Measurements from ENCODE around the gene HOXC10.

Gene HOXC10

DNA sequence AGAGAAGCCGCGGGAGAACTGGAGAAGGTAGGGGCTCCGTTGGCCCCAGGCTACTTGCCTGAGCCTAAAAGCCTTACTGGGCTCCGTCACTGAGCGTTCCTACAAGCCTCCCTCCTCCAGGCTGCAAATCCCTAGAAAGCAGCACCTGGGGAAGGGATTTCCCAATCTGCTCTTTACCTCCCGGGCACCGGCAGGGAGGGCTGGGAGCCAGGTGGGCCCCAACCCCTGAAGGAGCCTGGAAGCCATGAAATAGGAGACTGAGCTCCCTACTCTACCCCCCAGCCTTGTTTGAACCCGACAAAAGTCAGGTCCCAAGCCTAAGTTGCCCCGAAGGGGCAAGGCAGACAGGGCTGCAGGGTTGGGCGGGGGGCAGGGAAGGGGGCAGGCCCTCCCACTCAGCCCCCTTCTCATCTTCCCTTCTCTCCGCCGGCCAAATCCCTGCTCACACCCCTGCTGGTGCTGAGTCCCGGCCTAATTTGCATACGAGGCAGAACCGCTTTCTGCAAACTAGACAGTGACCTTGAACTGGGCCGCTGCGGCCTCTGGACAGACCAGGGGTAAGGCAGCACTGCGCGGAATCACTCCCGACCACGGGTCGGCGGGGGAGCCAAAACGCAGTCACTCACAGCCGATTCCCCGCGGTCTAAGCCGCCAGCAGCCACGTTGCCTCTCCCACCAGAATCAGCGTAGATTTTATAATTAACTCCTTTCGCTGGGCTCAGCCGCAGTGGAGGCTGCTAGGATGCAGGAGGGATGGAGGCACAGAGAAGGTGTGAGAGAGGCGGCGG, 34.0 kb upstream of the HOXC10 start:
- DNase-seq = no peak

DNA sequence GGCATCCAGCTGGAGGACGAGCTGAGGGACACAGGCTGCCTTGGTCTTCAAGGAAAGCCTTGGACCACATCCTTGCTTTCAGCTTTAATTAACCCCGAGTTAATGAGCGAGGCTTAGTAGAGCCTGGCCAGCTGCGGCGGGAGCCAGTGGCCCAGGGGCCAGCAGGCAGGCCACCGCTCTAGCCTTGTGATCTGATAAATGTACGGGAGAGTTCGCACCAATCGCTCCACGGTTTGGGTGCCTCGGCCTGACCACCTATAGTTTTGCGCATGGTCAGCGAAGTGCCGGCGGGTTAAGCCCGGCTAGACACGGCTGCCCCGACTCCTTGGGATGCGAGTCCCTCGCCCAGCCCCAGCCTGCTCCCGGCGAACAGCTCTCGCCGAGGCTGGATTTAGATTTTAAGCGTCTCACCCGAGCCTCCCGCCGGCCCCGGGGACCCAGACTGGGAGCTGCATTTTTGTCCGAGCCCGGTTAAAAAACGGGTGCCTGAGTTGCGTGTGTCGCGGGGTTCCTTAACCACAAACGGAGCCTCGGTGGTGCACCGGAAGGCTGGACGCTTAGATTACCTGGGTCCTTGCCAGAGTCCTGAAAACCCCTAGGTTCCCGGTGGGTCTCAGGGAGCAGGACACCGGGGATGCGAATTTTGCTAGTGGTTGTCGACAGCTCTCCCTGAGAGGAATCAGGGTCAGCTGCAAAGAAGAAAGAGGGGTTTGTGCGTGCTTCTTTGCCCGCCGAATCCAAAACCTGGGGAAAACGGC, 33.2 kb upstream of the HOXC10 start:
- DNase-seq = no peak

DNA sequence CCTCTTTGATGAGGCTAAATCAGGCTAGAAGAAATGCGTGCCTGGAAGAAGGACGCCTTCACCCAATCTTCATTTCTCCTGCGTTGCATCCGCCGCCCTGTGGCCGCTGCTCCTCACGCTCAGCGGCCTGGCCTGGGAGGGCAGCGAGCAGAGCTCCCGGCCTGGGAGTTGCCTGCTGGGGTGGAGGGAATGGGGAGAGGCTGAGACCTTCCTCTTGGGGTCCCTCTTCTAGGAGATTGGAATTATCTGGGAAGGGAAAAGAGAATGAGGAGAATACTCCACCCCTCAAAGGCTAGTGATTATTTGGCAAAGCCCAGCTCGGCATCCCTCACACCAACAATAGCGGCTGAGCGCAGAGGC, 32.6 kb upstream of the HOXC10 start:
- no peak for DNase-seq

DNA sequence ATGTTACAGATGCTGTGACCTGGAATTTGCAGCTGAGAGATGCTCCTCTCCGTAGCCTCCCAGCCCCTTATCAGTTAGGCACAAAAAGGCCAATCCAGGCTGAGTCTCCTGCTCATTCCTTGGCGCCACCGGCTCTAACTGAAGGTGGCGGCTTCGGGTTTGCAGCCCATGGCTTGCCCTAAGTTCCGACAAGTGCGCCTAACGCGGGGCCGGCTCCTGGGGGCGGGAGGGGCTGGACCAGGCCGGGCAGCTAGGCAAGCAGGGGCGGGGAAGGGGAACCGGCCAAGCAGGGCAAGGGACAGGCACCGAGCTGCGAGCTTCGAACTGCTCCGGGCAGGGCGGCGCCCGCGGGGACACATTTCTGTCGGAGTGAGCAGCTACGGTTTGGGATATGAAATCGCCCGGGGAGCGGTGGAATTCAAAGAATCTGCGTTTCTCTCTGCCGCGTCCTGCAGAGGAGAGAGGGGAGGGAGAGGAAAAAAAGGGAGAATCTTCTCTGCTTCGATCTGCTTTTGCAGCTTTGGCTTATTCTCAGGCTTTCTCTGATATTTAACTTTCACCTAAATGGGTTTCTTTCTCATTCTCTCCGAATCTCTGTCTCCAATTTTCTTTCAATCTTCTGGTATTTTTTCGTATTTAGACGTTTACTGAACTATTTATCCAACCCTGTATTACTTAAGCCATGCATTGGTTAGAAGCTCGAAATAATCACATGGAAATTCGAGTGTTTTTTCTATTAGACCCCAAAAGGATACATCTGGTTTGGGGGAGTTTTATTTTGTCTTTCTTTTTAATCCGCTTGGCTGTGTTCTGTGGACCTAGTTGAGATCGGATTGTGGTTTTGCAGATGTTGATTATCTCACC, 31.8 kb upstream of the HOXC10 start:
- no peak for DNase-seq

DNA sequence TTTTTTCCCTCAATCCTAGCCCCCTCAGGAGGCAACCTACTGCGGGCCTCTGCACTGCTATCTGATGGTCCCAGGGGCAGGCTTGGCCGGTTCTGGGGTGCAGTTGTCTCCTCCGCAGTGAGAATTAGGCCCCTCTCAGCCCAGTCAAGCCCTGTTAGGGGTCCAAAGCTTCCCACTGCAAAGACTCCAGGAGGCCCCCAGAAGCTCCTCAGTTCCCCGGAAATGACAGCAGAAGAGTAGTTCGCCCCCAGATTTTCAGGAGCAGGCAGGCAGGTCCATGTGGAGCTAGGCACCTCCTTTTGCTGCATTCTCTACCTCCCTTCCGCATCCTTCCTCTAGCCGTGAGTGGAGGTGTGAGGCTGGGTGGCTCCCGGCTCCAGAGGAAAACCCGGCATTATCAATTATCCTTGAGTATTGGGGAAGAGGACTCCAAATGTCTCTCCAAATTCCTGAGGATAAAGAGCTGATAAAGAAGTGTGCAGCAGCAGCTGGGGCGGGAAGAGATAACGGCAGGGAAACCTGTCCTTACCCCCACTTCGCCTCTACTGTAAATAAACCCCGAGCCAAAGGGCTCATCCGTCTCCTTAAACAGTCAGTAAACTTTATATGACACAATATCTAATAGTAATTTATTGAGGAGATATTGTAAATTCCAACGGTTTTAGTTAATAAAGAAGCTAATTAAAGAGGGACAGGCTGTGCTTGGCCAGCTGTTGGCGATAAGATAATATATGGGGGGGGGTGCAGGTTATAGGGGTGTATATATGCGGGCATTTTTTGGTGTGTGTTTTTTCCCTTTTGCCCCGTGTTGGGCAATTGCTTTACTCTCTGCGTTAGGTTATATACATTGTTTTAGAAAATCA, 30.9 kb upstream of the HOXC10 start:
- DNase-seq = no peak

DNA sequence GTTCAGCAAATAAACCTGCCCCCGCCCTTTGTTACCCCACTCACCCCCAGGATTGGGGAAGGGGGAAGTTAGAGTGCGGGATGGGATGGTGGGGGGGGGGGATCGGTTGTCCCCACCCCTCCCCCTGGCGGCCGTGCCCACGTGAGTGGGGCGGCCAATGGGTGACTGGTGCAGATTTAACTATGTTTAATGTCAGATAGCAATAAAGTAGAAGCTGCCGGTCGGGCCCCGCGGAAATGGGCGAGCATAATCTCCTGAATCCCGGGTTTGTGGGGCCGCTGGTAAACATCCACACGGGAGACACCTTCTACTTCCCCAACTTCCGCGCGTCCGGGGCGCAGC, 30.3 kb upstream of the HOXC10 start, which contains the start of gene HOXC12:
Gene HOXC12, plus strand, starts transcription at position 210 of the 342 bp plus-strand sequence. Its CDS starts 27 bp downstream, at position 237.
- no peak for DNase-seq

DNA sequence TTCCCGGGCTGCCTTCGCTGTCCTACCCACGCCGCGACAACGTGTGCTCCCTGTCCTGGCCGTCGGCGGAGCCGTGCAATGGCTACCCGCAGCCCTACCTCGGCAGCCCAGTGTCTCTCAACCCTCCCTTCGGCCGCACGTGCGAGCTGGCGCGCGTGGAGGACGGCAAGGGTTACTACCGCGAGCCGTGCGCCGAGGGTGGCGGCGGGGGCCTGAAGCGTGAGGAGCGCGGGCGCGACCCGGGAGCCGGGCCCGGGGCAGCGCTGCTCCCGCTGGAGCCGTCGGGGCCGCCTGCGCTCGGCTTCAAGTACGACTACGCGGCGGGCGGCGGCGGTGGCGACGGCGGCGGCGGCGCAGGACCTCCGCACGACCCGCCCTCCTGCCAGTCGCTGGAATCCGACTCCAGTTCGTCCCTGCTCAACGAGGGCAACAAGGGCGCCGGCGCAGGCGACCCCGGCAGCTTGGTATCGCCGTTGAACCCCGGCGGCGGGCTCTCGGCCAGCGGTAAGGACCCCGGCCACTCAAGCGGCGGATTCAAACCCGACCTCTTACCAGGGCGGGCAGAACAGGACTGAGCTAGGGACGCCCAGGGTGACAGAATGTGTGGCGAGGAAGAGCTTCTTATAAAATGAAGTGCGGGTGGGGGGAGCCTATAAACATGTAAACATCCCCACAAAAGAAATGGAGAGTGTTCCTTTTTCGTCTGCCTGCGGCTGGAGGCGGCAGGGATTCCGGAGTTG, 29.7 kb upstream of the HOXC10 start:
- no peak for DNase-seq

DNA sequence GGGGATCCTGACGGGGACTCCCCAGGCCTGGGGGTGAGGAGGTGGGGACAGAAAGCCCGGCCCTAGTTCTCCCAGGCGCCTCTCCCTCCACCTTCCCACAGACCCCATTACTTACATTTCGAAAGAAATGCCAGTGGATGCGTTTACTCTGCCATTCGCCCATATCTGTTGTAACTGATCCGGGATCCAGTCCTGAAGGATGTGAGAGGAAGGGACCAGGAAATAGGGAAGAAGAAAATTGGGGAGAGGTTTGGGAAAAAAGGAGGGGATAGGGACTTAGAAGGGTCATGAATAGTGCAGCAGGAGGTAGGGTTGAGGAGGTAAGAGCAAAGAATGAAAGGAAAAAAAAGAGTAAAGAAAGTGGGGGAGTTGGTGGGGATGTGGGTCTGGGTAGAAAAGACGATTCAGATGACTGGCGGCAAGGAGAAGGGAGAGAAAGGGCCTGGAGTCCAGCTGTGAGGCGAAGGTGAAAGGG, 29.1 kb upstream of the HOXC10 start:
- no peak for DNase-seq

DNA sequence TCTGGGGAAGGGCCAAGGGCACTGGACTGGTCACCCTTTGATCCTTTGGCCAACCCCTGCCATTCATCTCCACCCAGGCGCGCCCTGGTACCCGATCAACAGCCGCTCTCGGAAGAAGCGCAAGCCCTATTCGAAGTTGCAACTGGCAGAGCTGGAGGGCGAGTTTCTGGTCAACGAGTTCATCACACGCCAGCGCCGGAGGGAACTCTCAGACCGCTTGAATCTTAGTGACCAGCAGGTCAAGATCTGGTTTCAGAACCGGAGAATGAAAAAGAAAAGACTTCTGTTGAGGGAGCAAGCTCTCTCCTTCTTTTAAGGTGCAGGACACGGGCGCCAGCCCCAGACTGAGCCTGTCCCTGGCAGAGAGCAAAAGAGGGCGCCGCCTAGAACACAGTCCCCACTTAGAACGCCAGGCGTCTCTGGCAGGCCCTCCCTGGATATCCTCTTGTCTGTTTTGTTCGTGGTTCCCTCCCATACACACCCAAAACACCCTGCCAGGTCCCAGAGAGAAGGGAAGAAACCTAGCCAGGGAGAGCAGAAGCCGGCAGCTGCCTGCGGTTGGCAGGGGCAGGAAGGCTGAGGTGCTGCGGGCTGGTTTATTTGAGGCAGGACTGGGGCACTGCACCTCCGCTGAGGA, 28.6 kb upstream of the HOXC10 start:
- DNase-seq = no peak

DNA sequence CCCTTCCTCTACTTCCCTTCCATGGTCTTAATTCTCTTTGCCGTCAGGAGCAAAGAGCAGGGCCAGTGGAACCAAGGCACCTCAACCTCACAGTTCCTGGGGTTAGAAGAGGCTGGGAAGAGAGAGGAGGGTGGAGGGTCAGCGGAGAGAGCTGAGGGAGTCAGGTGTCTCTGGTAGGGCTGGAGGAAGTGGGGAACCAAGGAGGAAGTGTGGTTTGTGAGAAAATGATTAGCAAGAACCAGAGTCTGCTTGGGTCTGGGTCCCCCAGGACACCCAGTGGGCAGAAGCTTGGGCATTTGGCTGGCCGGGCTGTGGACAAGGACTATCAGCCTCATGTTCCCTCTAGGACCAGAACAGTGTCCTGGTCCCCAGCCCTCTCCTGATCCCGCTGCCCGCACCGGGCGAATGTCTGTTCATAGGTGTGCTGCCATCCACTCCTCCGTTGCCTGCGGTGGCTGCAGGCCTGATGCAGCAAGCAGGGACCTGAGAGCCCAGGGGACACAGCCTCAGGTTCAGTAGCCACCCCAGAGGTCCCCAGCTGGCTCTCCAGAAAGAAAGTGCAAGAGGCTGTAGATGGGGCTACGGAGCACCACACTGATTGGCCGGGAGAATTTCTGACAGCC, 27.9 kb upstream of the HOXC10 start:
- DNase-seq = no peak

DNA sequence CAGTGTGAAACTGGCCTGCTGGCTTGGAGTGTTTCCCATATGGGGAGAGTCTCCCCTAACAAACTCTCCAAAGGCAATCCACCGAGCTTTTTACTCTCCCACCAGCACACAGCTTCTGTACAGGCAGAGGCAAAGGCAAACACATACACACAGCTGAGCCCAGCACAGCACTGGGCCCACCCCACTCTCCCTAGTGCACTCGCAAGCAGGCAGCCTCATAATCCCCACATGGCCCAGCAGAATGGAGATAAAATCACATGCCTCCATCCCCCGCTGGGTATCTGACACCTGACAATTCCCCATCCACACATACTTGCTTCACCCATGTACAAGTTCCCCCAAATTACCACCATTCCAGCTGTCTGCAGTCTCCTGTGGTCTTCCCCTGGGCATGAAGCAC, 26.8 kb upstream of the HOXC10 start:
- no peak for DNase-seq

DNA sequence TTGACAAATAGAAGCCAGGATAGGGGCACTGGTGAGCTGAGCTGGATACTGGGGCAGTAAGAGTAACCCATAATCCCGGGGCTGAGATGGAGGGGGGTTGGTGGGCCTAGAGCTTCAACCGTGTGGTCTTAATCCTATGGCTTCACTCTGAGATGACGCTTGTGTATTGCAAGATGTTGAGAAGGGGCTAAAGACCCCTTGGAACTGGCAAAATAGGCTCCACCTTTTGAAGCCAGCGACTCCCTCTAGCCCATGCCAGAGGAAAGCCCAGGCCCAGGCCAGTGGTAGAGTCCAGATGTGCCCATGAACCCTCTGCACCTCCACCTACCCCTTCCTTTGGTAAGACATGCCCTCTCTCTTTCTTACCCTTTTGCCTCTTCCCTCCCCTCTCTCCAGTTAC, 25.6 kb upstream of the HOXC10 start:
- DNase-seq = no peak

DNA sequence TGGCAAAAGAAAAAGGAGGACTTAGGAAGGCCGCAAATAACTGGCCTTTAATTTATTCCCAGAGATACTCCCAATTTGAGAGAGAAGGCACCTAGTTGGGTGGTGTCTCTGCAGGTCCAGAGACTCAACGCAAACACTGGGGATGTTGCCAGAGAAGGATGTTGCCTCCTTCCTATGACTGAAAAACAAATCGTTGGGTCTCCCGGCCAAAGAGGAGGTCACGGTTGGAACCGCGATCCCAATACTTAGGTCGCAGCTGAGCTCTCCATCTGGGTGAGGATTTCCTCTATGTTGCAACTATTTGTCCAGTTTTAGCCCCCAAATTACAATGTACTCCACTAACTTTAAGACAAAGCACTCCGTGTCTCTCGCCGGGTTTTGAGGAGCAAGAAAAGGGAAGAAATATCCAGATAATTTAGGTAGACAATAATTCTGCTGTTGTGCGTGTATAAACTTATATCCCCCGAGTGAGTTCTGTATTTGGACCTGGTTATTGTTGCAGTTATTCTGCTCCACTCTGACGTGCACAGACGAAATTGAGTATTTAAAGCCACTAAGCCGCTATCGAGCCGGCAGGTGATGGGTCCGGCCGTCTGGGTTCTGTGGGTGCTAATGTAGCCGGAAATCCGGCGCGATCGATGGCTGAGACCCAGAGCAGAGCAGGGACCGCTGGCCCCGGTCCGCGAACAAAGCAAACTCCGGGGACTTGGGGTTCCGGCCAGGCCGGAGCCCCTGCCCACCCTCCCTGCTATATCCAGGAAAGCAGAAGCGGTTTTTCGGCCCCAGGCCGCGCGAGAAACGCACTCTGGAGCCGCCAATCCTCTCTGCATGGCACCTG, 24.5 kb upstream of the HOXC10 start:
- DNase-seq = no peak

DNA sequence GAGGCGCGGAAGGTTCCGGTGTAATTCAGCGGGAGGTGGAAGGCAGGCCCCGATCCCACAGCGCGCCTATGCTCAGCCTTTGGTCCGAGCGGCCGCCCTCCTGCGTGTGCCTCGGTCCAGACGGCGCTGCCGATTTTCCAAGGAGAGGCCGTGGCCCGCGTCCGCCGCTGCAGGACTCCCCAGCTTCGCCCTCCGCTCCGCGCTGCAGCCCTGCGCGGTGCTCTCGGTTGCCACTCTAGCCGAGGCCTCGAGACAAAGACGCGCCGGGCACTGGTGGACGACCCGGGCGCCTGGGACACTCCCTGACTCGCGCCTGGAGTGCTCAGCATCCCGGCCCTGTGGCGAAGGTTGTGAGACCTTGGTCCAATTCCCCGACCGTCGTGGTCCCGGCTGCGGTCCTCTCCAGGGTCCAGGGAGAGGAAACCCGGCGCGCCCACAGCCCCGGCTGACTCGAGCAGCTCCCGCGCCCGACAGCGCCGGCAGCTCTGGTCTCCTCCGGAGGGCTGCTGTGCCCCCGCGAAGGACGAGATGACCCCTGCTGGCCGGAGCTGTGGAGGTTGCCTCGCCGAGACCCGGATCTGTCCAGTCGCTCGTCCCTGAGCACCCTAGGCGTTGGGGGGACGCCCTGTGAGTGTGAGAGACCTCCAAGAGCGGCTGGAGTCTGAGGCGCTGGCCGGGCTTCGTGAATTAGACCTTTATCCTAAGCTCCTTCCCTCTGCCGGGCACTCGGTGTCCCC, 23.8 kb upstream of the HOXC10 start:
- DNase-seq = no peak

DNA sequence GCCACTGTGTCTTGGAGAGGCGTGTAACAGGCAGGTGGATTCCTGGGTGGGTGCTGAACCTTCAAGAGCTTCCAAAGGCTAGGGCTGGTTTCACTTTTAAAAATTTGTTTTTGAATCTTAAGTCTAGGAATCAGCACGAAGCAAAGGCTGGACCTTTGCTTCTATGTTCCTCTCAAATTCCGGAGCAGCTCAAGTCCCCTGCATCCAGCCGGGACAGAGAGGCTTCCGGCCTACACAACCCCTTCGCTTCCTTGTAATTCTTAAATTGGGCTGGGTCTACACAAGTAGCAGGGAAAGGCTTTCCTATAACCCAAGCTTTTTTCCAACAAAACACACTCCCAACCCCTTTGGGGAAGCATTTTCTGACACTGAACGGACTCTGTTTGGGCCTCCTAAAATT, 21.9 kb upstream of the HOXC10 start:
- DNase-seq = no peak

DNA sequence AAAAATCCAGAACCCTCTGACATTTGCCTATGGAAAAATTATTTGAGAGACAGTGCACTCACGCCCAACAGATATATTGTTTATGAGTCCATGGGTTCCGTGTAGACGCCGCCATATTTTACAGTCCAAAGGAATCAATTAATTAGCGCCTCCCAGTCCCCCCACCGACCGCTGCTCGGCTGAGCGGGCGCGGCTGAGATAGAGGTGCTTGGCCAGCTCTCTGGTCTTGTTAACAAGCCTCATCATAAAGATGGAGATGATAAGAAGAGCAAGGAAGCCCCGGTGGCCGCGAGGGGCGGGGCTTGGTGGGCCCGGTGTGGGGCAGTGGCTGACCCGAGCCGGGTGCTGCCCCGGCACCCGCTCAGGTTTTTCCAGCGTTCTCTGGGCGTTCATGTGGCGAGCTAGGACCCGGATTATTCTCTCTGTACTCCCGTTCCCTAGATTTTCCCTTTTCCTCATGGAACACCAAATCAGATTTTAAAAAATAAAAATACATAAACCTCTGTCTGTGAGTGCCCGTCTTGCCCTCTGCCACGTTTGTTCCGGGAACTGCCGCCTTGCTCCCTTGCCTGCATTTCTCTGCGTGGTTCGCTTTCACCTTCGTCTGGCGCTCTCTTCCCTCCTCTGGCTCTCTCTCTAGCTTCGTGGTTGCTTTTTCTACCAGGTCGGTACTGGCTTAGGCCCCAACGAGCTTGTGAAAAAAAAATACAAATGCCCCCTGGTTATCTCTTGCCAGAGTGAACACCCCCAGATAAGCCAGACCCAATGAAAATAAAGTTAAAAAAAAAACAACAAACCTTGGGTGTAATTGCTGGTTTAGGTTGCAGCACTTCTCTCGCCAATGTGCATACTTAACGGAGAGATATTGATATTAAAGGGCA, 21.3 kb upstream of the HOXC10 start:
- no peak for DNase-seq

DNA sequence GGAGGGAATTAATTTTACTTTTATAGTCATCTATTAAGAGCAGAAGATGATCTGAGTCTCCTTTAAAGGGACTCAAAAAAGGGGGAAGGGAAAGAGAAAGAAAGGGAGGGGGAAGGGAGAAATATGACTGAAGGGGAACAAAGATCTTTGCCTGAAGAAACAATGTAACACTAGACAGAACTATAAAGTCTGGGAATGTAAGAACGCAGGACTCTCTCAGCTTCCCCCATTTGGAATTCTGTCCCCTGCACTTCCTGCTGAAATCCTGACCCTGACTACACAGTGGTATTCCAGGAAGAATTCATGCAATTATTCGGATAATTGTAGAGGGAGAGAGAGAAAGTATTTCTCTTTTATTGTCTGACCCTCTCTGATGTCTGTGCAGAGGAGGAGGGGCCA, 20.6 kb upstream of the HOXC10 start:
- no peak for DNase-seq

Data from activated naive CD4-positive, alpha-beta T cell treated with anti-CD3 and anti-CD28 coated beads, Interleukin-2, amount 50 U/mL, for 16 hours (primary cell).